NB4 (cell line): Measurements from ENCODE around the gene MNX1.

ENCODE experiments used
- DNase-seq: peaks from one replicate; pipeline ENCODE4 v3.0.0; 2010; ENCODE audit warnings: low read depth
- H3K4me3 ChIP-seq: one replicate; pipeline ENCODE4 v1.5.1; 2011; ENCODE audit warnings: mild to moderate bottlenecking, low read depth, low read length, moderate library complexity
- CTCF ChIP-seq: IDR thresholded peaks from one replicate; pipeline ENCODE4 v1.5.1; 2012; ENCODE audit warnings: low read depth, low read length
- MAX ChIP-seq: IDR thresholded peaks from 2 replicates; pipeline ENCODE4 v1.6.1; 2011; ENCODE audit warnings: low read depth, low read length
- MYC ChIP-seq: IDR thresholded peaks from 2 replicates; pipeline ENCODE4 v1.6.1; 2011; ENCODE audit warnings: low read depth, low read length
- POLR2A ChIP-seq: IDR thresholded peaks from 2 replicates; pipeline ENCODE4 v1.6.1; 2011; ENCODE audit warnings: mild to moderate bottlenecking; ENCODE audit not compliant: insufficient read length; ENCODE audit errors: extremely low read depth

The MNX1 gene

GRCh38 chr7:157056246-157056645 lies 45.8 kb upstream of the MNX1 start:
- no peak overlapping the region for H3K4me3 ChIP-seq
- DNase-seq, result no peak
- TF ChIP-seq MYC, result no peak
- TF ChIP-seq POLR2A, result no peak
- no peak for TF ChIP-seq MAX
- no peak for TF ChIP-seq CTCF

- H3K4me3 ChIP-seq, result no peak overlapping the region
- TF ChIP-seq MYC (no peak), POLR2A (no peak), MAX (no peak), CTCF (no peak)
- no peak for DNase-seq
Observed at GRCh38 chr7:157054927-157055326, 44.5 kb upstream of the MNX1 start.

- no peak for DNase-seq
- no peak for TF ChIP-seq MYC
- no peak for TF ChIP-seq CTCF
- TF ChIP-seq MAX, result no peak
- no peak for TF ChIP-seq POLR2A
- H3K4me3 ChIP-seq, result no peak overlapping the region
Observed at GRCh38 chr7:157053118-157053517, 42.7 kb upstream of the MNX1 start.

- TF ChIP-seq MYC (no peak), CTCF (no peak), POLR2A (no peak), MAX (no peak)
- no peak for DNase-seq
- no peak overlapping the region for H3K4me3 ChIP-seq
Observed at GRCh38 chr7:157047148-157047547, 36.7 kb upstream of the MNX1 start.

GRCh38 chr7:157046681-157047080 lies 36.2 kb upstream of the MNX1 start:
- DNase-seq, result no peak
- no peak for TF ChIP-seq MAX
- no peak for TF ChIP-seq MYC
- no peak for TF ChIP-seq CTCF
- TF ChIP-seq POLR2A, result no peak
- no peak overlapping the region for H3K4me3 ChIP-seq

GRCh38 chr7:157044943-157045660 lies 34.6 kb upstream of the MNX1 start:
- DNase-seq, result no peak
- TF ChIP-seq MYC (no peak), POLR2A (no peak), CTCF (no peak), MAX (no peak)
- H3K4me3 ChIP-seq, result no peak overlapping the region
